ENCODE results near the gene MAP3K7CL.

MAP3K7CL gene

GRCh38 chr21:29196670-29197191 lies 66.3 kb downstream of the MAP3K7CL start:
- DNase-seq = no peak

GRCh38 chr21:29201186-29201585 lies 70.7 kb downstream of the MAP3K7CL start:
- DNase-seq = no peak

DNA sequence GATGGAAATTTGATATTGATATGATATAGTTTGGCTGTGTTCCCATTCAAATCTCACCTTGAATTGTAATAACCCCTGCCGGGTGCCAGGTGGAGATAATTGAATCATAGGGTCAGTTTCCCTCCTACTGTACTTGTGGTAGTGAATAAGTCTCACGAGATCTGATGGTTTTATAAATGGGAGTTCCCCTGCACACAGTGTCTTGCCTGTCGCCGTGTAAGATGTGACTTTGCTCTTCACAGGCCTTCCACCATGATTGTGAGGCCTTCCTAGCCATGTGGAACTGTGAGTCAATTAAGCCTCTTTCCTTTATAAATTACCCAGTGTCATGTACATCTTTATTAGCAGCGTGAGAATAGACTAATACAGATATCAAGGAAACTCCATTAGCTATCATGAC lies 74.6 kb downstream of the MAP3K7CL start:
- no peak for DNase-seq

DNA sequence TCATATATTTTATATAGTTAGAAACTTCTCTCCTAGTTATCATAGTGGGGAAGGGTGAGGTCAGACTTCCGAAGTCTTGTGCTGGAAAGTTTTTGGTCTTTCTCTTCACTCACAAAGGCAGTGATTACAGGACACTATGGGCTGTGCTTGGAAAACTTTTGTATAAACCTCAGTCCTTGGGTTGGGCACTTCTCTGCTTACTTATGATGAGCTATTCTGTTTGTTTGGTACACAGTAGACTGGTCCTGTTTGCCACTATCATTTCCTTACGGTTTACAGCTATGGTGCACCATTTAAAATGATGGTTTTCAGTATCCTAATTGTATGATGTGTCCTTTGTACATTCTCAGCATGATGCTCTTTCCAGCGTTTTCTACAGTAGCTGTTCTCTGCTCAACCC lies 75.5 kb downstream of the MAP3K7CL start:
- DNase-seq = no peak

GRCh38 chr21:29206445-29206844 lies 76.0 kb downstream of the MAP3K7CL start:
- DNase-seq = no peak

DNA sequence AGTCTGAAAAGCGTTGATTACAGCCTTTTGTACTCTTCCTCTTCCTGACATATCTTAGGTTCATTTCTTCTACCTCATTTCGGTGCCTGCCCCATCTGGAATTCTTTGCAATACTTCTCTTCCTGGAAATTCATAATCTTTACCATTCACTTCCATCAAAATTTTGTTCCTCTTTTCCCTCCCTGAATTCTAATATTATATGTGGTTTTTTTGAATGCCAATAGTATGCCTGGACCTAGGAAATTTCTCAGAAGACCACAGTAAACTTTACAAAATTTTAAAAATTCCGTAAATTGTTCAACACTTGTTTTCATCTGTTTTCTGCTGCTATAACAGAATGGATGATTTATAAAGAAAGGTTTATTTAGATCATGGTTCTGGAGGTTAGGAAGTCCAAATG lies 76.8 kb downstream of the MAP3K7CL start:
- no peak for DNase-seq

DNA sequence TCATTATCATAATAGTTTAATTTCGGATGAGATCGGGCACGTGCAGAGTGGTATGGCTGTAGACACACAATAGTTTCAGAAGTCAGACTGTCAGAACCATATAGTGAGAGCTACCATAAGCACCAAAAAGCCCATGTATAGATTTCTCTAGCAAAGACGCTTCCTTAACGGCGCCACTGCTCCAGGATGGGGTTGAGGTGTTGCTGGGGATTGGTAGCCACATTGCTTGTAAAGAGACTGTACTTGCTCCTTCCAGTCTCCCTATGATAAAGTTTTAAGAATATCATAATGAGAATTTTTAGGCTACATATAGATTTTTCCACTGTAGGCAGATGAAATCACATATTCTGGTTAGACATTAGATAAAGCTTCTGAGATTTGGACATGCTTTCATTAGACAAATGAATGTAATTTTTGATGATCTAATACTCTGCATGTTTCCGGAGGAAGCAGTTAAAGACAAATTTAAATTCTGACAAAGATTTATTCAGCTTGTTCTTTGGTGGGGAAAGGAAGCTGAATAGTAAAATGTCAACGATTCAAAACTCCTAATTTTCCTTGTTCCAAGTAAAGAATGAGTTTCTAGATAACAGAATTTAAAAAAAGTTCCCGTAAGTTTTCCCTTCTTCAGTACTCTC lies 77.7 kb downstream of the MAP3K7CL start:
- DNase-seq = no peak

DNA sequence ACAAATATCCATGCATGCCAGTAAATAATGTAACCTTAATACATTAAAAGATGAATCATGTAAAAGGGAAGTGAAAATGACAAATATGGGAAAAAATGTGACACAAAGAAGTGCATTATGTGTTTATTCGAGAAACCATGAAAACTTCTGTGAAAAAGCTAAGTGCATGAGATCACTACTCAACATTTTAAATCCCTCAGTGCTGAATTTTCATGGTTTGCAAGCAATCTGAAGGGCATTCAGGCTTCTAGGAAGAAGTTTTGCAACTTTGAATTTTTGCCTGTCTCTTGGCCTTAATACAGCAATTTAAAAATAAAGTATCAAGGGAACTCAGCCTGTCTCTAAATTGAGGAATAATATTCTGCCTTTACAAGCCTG lies 78.2 kb downstream of the MAP3K7CL start:
- DNase-seq = no peak

DNA sequence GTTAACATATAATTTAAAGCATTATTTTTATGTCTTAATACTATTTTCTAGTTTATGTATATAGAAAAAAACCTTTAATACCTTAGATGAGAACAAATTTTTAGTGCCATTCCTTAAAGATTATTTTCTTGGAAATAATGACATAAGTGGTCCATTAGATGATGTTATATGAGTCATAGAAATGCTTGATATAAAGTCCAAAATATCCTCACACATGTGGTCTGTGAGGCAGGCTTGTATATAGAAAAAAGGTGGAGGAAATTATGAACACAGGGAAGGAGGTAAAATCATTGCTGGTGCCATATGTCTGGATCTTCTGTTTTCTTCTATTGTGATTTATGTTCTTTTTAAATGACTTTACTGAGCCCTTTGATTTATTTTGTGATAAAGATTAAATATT lies 79.3 kb downstream of the MAP3K7CL start:
- DNase-seq = no peak

DNA sequence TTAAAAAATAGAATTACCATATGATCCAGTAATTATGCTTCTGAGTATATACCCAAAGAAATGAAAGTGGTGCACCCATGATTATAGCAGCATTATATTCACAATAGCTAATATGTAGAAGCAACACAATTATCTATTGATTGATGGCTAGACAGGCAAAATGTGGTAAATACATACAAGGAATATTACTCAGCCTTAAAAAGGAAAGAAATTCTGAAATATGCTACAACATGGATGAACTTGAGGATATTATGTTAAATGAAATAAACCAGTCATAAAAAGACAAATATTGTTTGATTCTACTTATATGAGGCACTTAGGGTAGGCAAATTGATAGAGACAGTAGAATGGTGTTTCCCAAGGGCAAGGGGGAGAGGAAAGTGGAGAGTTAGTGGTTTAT lies 80.8 kb downstream of the MAP3K7CL start:
- DNase-seq = no peak

GRCh38 chr21:29212446-29212845 lies 82.0 kb downstream of the MAP3K7CL start:
- DNase-seq = no peak

DNA sequence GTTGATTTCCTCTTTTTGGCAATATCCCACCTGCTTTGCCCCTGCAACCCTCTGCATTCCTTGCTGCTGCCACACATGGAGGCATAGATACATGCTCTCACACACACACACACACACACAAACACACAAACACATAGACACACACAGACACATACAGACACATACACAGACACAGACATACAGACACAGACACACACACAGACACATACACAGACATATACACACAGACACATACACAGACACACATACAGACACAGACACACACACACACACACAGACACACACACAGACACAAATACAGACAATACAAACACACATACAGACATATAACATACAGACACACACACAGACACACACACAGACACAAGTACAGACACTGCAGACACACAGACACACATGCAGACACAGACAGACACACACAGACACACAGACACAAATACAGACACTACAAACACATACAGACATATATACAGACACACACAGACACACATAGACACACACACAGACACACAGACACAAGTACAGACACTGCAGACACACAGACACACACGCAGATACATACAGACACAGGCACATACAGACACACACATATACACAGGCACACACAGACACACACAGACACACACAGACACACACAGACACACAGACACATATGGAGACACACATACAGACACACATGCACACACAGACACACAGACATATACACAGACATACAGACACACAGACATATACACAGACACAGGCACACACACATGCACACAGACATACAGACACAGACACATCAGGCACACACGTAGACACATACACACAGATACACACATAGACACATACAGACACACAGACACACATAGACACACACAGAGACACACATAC lies 83.3 kb downstream of the MAP3K7CL start:
- DNase-seq = no peak

- no peak for DNase-seq
These were observed 85.3 kb downstream of the MAP3K7CL start for GRCh38 chr21:29215709-29216108.

GRCh38 chr21:29217818-29218291 lies 87.4 kb downstream of the MAP3K7CL start:
- DNase-seq = no peak

GRCh38 chr21:29218749-29219148 lies 88.3 kb downstream of the MAP3K7CL start:
- DNase-seq = no peak

- no peak for DNase-seq
These were observed 88.8 kb downstream of the MAP3K7CL start for GRCh38 chr21:29219165-29219770.

GRCh38 chr21:29221253-29221744 lies 90.9 kb downstream of the MAP3K7CL start:
- no peak for DNase-seq

- DNase-seq = no peak
These were observed 93.6 kb downstream of the MAP3K7CL start for GRCh38 chr21:29224006-29224405.
